Middle frontal gyrus (tissue), 1 donor: Measurements from ENCODE around the gene CDC20B.
"Not testable (repeated sequence)": the region's sequence is repeated elsewhere in the genome, so short reads cannot be mapped to it uniquely, and the experiment has no call there.

Source experiments
- DNase-seq: peaks from one replicate; pipeline ENCODE4 v3.0.0-alpha.2; 2015; ENCODE audit warnings: low spot score; ENCODE audit errors: extremely low spot score

CDC20B gene

GRCh38 chr5:55160493-55161209, 12.3 kb downstream of the CDC20B start:
- DNase-seq = no peak

- no peak for DNase-seq
These were observed 13.0 kb downstream of the CDC20B start, which contains the start of gene GPX8 for GRCh38 chr5:55159763-55160492. TSS of gene GPX8 (plus strand) at chr5:55160171. CDS start at chr5:55160193, 22 bp downstream.

GRCh38 chr5:55154873-55155272, 18.1 kb downstream of the CDC20B start:
- DNase-seq = no peak

GRCh38 chr5:55151923-55152842, 20.8 kb downstream of the CDC20B start:
- DNase-seq = no peak

GRCh38 chr5:55149308-55149795, 23.6 kb downstream of the CDC20B start:
- DNase-seq = no peak

- DNase-seq = peak; percentile 53
These were observed 26.3 kb downstream of the CDC20B start for GRCh38 chr5:55146543-55147151.

GRCh38 chr5:55146080-55146479, 26.9 kb downstream of the CDC20B start:
- no peak for DNase-seq

- no peak for DNase-seq
These were observed 29.4 kb downstream of the CDC20B start for GRCh38 chr5:55143624-55144023.

GRCh38 chr5:55141945-55142690, 30.9 kb downstream of the CDC20B start:
- DNase-seq = no peak

- DNase-seq = no peak
These were observed 31.9 kb downstream of the CDC20B start for GRCh38 chr5:55140908-55141665.

GRCh38 chr5:55136521-55136920, 36.5 kb downstream of the CDC20B start:
- no peak for DNase-seq

GRCh38 chr5:55134053-55134722, 38.8 kb downstream of the CDC20B start:
- no peak for DNase-seq

GRCh38 chr5:55123365-55123764, 49.6 kb downstream of the CDC20B start:
- DNase-seq = no peak

- DNase-seq = no peak
These were observed 58.9 kb downstream of the CDC20B start for GRCh38 chr5:55114061-55114460.

GRCh38 chr5:55113327-55113726, 59.6 kb downstream of the CDC20B start:
- no peak for DNase-seq

GRCh38 chr5:55110217-55110616, 62.8 kb downstream of the CDC20B start:
- no peak for DNase-seq

- no peak for DNase-seq
These were observed 64.3 kb downstream of the CDC20B start for GRCh38 chr5:55108661-55109060.

- not testable (repeated sequence) for DNase-seq
These were observed 67.0 kb downstream of the CDC20B start for GRCh38 chr5:55105976-55106375.
